HG03520 (cell line): ENCODE measurements around the gene EHBP1L1.
A peak's percentile ranks its signal among the peaks of the same experiment; 100 is the strongest.
"Not testable (repeated sequence)": the region's sequence is repeated elsewhere in the genome, so short reads cannot be mapped to it uniquely, and the experiment has no call there.

Experiments
- ATAC-seq: cut with Tn5 transposase; IDR thresholded peaks from one replicate; pipeline ENCODE4 v1.9.1; 2021; ENCODE audit warnings: mild to moderate bottlenecking, moderate library complexity; ENCODE audit not compliant: unreplicated experiment

EHBP1L1 gene

GRCh38 chr11:65560555-65561418 lies 15.1 kb upstream of the EHBP1L1 start:
- ATAC-seq = no peak

DNA sequence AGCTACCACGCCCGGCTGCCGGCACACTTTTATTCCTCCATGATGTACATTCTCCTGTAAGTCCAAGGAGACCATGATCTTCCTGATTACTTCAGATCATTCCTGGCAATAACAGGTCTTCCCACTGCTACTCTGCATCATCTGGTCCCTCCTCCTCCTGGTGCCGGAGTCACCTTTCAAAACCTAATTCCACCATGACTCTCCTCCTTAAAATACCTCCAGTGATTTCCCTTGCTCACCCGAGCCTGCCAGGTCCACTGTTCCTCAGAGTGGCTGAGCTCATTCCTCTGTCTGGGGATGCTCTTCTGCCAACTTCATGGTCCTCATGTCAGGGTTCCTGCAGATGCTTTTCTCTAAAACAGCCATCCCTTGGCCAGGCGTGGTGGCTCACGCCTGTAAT lies 13.8 kb upstream of the EHBP1L1 start:
- no peak for ATAC-seq

- no peak for ATAC-seq
Measured at GRCh38 chr11:65562788-65563187, 13.1 kb upstream of the EHBP1L1 start.

- no peak for ATAC-seq
Measured at GRCh38 chr11:65563601-65564000, 12.3 kb upstream of the EHBP1L1 start.

DNA sequence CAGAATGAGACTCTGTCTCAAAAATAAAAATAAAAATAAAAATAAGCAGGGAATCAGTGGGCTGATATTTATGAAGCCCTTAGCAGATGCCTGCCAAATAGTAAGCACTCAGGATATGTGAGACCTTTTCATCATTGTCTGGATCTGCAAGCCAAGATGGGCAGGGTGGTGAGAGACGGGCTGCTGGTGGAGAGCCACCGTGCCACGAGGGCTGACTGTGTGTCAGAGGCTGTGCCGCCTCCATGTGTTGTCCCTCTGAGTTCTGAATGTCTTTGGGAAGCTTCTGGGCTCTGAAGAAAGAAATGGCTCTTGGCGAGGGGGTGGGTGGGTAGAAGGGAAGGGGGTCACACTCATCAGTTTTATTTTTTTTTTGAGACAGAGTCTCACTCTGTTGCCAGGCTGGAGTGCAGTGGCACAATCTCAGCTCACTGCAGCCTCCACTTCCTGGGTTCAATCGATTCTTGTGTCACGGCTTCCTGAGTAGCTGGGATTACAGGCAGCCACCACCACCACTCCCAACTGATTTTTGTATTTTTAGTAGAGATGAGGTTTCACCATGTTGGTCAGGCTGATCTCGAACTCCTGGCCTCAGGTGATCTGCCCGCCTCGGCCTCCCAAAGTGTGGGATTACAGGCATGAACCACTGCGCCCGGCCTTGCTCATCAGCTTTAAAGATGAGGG lies 10.8 kb upstream of the EHBP1L1 start:
- ATAC-seq = not testable (repeated sequence)

DNA sequence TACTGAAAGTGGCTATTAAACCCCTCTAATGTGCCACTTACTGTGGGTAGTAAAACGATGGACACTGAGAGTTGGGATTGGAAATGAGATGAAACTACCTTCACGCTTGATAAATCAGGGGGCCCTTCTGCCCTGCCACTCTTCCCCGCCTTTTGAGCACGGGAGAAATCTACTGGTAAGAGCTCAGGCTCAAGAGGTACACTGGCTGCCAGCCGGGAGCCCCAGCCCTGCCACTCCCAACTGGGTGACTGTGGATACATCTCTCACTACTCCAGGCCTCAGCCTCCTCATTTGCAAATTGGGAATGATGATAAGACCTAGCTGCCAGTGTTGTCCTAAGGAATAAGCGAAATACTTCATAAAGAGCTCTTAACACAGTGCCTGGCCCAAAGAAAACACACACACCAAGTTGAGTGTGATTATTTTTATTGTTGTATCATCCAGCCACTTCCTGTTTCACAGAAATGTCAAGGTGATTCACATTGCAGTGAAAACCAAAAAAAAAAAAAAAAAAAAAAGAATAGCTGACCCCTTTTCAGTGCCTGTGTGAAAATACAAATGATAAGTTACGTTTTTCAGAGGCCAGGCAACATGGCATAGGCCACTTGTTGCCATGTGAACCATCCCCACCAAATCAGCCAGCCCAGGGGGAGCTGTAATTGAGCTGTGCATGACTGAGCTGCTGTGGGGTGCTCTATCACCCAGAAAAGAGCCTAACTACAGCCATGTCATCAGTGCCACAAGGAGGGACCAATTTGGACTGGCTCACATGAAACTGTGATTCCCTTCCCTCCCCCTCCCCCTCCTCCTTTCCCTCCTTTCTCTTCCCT lies 10.0 kb upstream of the EHBP1L1 start:
- ATAC-seq = no peak

GRCh38 chr11:65569164-65569972 lies 6.5 kb upstream of the EHBP1L1 start:
- ATAC-seq = no peak

DNA sequence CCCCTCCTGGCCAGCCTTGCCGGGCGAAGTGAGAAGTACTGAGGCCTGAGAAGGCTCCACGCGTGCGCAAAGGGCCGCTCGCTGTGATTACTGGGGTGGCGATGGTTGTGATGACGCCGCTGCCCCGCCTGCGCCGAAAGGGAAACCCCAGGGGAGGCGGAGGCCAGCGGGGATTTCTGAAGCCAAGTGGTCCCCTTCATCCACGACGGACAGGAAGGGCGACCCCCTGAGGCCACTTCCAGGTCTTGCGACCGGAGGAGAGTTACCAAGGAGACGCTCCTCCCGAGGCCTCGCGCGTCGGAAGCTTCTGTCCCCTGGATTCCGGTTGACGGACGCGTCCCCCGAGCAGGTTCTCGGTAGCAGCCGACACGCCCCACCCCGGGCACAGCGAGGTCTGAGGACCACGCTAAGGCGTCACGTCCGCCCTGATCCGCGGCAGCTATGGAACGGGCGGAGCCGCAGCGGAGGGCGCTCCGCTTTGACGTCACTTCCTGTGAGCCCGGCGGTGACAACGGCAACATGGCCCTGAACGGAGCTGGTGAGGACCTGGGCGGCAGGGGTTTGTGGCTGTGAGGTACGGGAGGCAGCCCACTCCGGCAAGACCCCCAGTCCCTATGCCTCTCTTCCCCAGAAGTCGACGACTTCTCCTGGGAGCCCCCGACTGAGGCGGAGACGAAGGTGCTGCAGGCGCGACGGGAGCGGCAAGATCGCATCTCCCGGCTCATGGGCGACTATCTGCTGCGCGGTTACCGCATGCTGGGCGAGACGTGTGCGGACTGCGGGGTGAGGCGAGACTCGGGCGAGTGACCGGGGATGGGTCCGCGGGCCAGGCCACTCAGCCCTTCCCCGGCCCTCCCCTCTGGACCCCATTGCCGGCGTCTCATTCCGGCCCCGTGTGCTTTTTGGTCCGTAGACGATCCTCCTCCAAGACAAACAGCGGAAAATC lies 5.6 kb upstream of the EHBP1L1 start, which contains the start of gene ZNRD2:
Gene ZNRD2, plus strand, starts transcription at position 505 of the 946 bp plus-strand sequence. Its CDS starts 15 bp downstream, at position 520.
- peak; percentile 63 for ATAC-seq

GRCh38 chr11:65571420-65571819 lies 4.4 kb upstream of the EHBP1L1 start:
- ATAC-seq = no peak

GRCh38 chr11:65571940-65572339 lies 3.9 kb upstream of the EHBP1L1 start:
- ATAC-seq = no peak

- ATAC-seq = no peak
Measured at GRCh38 chr11:65572356-65573051, 3.3 kb upstream of the EHBP1L1 start, which contains the start of gene FAM89B. FAM89B (plus strand) TSS chr11:65572538; CDS start chr11:65572670, 132 bp downstream.

DNA sequence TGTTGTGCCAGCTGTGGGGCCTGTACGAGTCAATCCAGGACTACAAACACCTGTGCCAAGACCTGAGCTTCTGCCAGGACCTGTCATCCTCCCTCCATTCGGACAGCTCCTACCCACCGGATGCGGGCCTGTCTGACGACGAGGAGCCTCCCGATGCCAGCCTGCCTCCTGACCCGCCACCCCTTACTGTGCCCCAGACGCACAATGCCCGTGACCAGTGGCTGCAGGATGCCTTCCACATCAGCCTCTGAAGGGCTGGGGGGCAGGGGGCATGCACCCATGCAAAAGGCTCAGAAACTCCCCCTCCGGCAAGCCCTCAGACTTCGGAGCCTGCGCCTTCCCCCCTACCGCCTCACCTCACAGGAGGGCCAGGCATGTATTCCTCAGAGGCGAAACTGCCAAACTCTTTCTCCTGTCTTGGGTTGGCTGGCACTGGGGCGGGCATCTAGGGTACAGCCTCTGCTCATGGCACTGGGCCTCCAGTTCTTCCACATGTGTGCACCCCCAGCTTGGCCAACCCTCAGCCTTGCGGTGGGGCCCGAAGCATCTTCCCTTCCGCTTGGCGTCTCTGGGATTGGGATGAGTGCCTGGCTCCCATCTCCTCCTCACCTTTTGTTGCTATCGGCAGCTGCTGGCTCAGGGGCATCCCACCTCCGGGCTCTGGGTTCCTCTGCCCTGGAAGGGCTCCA lies 2.3 kb upstream of the EHBP1L1 start:
- no peak for ATAC-seq

- ATAC-seq = peak; percentile 23
Measured at GRCh38 chr11:65574109-65574810, 1.6 kb upstream of the EHBP1L1 start.

DNA sequence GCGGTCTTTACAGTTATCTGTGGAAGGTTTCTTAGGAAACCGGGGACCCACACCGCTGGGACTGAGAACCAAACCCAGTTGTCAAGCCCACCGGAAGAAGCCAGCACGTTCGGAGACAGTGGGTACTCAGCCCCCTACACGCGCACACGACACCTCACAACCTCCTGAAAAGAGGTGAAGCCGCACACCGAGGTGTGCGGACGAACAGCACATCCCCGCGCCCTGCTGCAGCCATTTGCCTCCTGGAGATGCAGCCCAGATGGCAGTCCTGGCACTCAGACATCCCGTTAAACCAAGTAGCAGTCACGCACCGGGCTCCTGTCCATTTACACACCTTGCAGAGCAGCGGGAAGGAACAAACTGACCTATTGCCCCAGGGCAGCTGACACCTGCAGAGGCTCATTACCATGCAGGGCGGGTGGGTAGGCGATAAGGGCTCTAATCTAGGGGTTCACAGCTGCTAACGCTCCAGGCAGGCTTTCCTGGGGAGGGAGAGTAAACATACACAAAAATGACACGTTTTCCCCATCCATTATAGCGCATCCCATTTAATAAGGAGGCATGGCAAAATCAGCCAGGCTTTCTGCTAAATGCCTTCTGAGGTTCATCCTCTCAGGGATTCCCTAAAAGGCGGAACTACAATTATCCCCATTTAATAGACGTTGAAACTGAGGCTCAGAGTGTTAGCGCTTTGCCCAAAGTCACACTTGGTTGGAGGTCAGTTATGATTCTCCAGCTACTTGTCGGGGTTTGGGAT lies 864 bp upstream of the EHBP1L1 start:
- no peak for ATAC-seq

- ATAC-seq = no peak
Measured at GRCh38 chr11:65576232-65576866, 496 bp downstream of the EHBP1L1 start.
